Thymus (tissue), 11 donors: ENCODE data around the gene ABT1. TPM values are rescaled to one million over a fixed set of nuclear protein-coding genes. Genes with fewer than 3 reads are reported as not detected.

Experiments used
- DNase-seq, 9 donors: peaks; one replicate each; pipeline ENCODE4 v3.0.0-alpha.2; 2013; ENCODE audit warnings: low spot score in 9 of 9, low read depth in 6 of 9, missing footprints in 1 of 9
- H3K27ac ChIP-seq, 2 donors: one replicate each; pipeline ENCODE4 v1.5.1; 2013; ENCODE audit warnings: control low read depth in 1 of 2, low read depth in 1 of 2, low read length in 1 of 2, mild to moderate bottlenecking in 1 of 2, moderate library complexity in 1 of 2
- H3K27me3 ChIP-seq, 2 donors: one replicate each; pipeline ENCODE4 v1.5.1; 2013; ENCODE audit warnings: low read length in 1 of 2; ENCODE audit not compliant: control insufficient read depth in 2 of 2, insufficient read depth in 1 of 2
- H3K36me3 ChIP-seq, 2 donors: one replicate each; pipeline ENCODE4 v1.5.1; 2013; ENCODE audit warnings: low read length in 1 of 2, mild to moderate bottlenecking in 1 of 2, moderate library complexity in 1 of 2; ENCODE audit not compliant: control insufficient read depth in 2 of 2, insufficient read depth in 2 of 2
- H3K4me1 ChIP-seq, 2 donors: one replicate each; pipeline ENCODE4 v1.5.1; 2013; ENCODE audit warnings: low read length in 2 of 2; ENCODE audit not compliant: control insufficient read depth in 2 of 2, insufficient read depth in 2 of 2
- H3K4me3 ChIP-seq, 2 donors: one replicate each; pipeline ENCODE4 v1.5.1; 2013; ENCODE audit warnings: low read length in 2 of 2, control low read depth in 1 of 2, mild to moderate bottlenecking in 1 of 2
- H3K9me3 ChIP-seq, 2 donors: one replicate each; pipeline ENCODE4 v1.5.1; 2013; ENCODE audit warnings: low read length in 1 of 2, mild to moderate bottlenecking in 1 of 2; ENCODE audit not compliant: control insufficient read depth in 2 of 2, insufficient read depth in 1 of 2
- WGBS: extraction: QIAGEN DNeasy Blood & Tissue Kit; methylation state at CpG from one replicate; pipeline ENCODE4 v1.1.7; 2013; 5-methylcytosine and 5-hydroxymethylcytosine counted together
- polyA plus RNA-seq: library from polyadenylated mRNA; stranded (reverse); fragments of 200-250 nt; gene quantifications from one replicate; pipeline ENCODE4 v1.2.3, GENCODE V29; 2013
- total RNA-seq: library from RNA; stranded (reverse); fragments of 120-200 nt; gene quantifications from one replicate; pipeline ENCODE4 v1.2.4, GENCODE V29; 2013
- donor health status: healthy.

Gene ABT1
- total and polyA plus RNA-seq, 2 donors: 22.7 to 25.0 TPM

DNA sequence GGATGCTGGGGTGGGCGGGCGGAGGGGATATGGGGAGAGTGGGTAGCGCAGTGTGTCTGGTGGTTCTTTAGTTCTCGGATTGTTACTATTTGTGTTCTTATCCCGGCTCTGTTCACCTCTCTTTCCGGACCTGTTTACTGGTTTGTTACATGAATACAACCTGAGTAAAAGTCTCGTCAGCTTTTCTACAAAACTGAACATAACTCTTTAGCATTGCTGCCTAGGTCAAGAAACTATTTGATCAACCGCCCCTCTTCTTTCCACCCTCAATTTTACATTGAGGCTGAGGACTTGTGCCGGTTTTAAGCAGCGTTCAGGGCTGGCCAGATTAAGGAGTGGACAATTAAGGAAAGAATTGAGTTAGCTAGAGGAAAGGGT, 625 bp downstream of the ABT1 start:
- DNase-seq: no peak
- Histone ChIP-seq H3K9me3 (no peaks in the 10 kb centered on the region), H3K36me3 (peaks cover 10 to 22% of the 10 kb centered on the region in 2 donors), H3K4me3 (peak overlapping the region; percentile 70 to 92), H3K27ac (peak overlapping the region; percentile 88 to 92), H3K4me1 (peaks cover 4 to 17% of the 10 kb centered on the region in 2 donors), H3K27me3 (peaks cover 23 to 36% of the 10 kb centered on the region in 2 donors)
- WGBS: 7% methylated on average over 10 of the region's 10 CpGs

DNA sequence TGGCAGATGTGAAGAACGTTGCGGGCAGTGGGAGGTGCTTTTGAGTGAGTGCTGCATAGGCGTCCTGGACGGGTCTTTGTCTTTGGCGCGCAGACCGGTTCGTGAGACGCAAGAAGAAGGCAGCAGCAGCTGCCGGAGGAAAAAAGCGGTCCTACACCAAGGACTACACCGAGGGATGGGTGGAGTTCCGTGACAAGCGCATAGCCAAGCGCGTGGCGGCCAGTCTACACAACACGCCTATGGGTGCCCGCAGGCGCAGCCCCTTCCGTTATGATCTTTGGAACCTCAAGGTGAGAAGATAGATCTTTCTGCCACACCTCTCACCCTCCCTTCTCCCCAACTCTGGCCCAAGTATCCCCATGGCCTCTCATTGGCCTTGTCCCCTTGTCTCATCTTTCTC, 1.1 kb downstream of the ABT1 start:
- H3K4me3 ChIP-seq: peak overlapping the region; percentile 70 to 92
- no peaks in the 10 kb centered on the region for H3K9me3 ChIP-seq
- peaks cover 20 to 32% of the 10 kb centered on the region in 2 donors for H3K27me3 ChIP-seq
- H3K36me3 ChIP-seq: peaks cover 10 to 22% of the 10 kb centered on the region in 2 donors
- WGBS: 81% methylated on average over 21 of the region's 21 CpGs
- H3K4me1 ChIP-seq: peaks cover 4 to 17% of the 10 kb centered on the region in 2 donors
- no peak for DNase-seq
- H3K27ac ChIP-seq: no peak overlapping the region

- 97% methylated on average over 22 of the region's 22 CpGs for WGBS
- no peak overlapping the region for H3K4me3 ChIP-seq
- peaks cover 4 to 17% of the 10 kb centered on the region in 2 donors for H3K4me1 ChIP-seq
Measured at GRCh38 chr6:26598267-26598666, 1.5 kb downstream of the ABT1 start.

DNA sequence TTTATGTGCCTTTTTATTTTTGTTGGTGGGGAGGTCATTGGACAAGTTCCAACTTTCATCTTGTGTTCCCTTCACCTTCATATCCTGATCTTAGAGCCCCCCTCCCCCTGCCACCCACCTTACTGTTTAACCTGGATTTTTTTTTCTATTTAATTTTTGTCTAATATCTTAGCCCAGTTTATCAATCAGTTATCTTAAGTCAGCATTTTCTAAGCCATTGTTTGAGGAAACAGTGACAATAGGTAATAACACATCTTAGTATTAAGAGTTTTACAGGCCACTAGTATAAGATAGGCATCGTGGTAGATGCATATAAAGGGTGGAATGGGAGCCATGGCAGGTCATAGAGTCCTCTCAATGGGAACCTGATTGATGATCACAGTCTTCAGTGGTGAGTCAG, 2.4 kb downstream of the ABT1 start:
- Histone ChIP-seq H3K36me3 (peaks cover 10 to 22% of the 10 kb centered on the region in 2 donors), H3K9me3 (no peaks in the 10 kb centered on the region), H3K27me3 (peaks cover 13 to 19% of the 10 kb centered on the region in 2 donors), H3K4me1 (peaks cover 4 to 17% of the 10 kb centered on the region in 2 donors), H3K27ac (no peak overlapping the region), H3K4me3 (no peak overlapping the region)
- WGBS: 95% methylated on average over 1 of the region's 1 CpG
- DNase-seq: no peak

More at GRCh38 chr6:26598267-26598666, 1.5 kb downstream of the ABT1 start:
- DNase-seq: no peak
- H3K36me3 ChIP-seq: peaks cover 10 to 22% of the 10 kb centered on the region in 2 donors
- no peaks in the 10 kb centered on the region for H3K9me3 ChIP-seq
- H3K27me3 ChIP-seq: peaks cover 18 to 27% of the 10 kb centered on the region in 2 donors
- no peak overlapping the region for H3K27ac ChIP-seq

DNA sequence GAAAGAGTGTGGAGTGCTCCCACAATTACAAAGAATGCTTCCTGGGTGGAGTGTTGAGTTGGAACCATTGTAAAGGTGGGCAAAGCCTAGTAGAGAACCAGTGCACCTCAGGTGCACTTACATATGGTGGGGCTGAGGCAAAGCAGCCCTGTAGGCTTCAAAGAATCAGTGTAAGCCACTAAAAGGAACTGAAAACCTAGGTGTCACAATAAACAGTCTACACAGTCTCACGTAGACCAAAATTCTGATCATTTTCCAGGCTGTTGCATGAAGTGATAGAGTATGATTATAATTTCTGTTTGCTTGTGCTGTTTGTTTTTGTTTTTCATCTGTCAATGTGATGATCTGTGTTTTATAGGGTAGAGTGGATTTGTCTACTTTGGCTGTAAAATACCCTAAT, 2.8 kb downstream of the ABT1 start:
- 94% methylated on average over 1 of the region's 1 CpG for WGBS
- DNase-seq: no peak
- peaks cover 10 to 14% of the 10 kb centered on the region in 2 donors for H3K27me3 ChIP-seq
- no peak overlapping the region for H3K27ac ChIP-seq
- peaks cover 10 to 22% of the 10 kb centered on the region in 2 donors for H3K36me3 ChIP-seq
- no peaks in the 10 kb centered on the region for H3K9me3 ChIP-seq
- peaks cover 4 to 17% of the 10 kb centered on the region in 2 donors for H3K4me1 ChIP-seq
- no peak overlapping the region for H3K4me3 ChIP-seq

GRCh38 chr6:26600759-26601158, 4.0 kb downstream of the ABT1 start:
- Histone ChIP-seq H3K9me3 (no peaks in the 10 kb centered on the region), H3K27ac (no peak overlapping the region), H3K27me3 (peaks cover 0 to 2% of the 10 kb centered on the region in 2 donors), H3K36me3 (peaks cover 10 to 22% of the 10 kb centered on the region in 2 donors), H3K4me3 (no peak overlapping the region), H3K4me1 (peaks cover 4 to 14% of the 10 kb centered on the region in 2 donors)
- DNase-seq: no peak

DNA sequence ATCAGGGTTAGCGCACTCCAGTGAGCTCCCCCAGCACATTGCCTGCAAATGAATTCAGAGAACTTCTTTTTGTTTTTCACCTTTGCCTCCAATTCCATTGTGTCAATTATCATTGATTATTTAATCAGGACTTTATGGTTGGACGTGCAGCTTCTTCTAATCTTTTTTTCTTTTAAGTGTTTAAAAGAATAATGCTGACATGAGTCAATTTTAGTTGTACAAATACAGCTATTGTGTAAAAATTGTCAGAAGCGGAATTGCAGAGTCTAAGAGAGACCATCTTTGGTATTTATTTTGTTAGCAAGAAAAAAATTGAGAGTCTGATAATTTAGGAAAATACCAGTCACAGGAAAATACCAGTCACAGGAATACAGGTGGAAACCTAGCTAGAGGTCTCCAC, 5.5 kb downstream of the ABT1 start:
- Histone ChIP-seq H3K27ac (no peak overlapping the region), H3K4me3 (no peak overlapping the region), H3K9me3 (no peaks in the 10 kb centered on the region), H3K27me3 (no peaks in the 10 kb centered on the region), H3K4me1 (peaks cover 4 to 11% of the 10 kb centered on the region in 2 donors), H3K36me3 (peaks cover 10 to 22% of the 10 kb centered on the region in 2 donors)
- no peak for DNase-seq
- WGBS: 97% methylated on average over 3 of the region's 3 CpGs

DNA sequence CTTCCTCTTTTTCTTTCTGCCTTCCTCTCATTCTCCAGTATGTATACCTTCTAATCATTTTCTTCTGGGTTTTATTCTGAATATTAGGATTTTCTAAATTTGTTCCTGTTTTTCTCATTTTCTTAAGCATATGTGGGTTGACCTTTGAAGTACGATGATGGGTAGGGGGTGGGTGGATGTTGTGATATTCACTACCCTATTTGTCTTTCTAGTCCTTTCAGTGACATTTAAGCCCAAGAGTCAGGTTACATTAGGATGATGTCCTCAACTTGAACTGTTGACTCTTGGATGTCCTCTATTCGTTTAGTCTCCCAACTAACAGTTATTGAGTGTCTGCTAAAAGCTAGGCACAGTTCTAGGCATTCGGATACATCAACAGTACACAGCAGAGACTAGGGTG, 7.3 kb downstream of the ABT1 start:
- WGBS: 88% methylated on average over 3 of the region's 3 CpGs
- Histone ChIP-seq H3K9me3 (no peaks in the 10 kb centered on the region), H3K27ac (no peak overlapping the region), H3K4me1 (no peaks in the 10 kb centered on the region), H3K4me3 (no peak overlapping the region), H3K36me3 (peaks cover 0 to 8% of the 10 kb centered on the region in 2 donors), H3K27me3 (no peaks in the 10 kb centered on the region)
- no peak for DNase-seq

DNA sequence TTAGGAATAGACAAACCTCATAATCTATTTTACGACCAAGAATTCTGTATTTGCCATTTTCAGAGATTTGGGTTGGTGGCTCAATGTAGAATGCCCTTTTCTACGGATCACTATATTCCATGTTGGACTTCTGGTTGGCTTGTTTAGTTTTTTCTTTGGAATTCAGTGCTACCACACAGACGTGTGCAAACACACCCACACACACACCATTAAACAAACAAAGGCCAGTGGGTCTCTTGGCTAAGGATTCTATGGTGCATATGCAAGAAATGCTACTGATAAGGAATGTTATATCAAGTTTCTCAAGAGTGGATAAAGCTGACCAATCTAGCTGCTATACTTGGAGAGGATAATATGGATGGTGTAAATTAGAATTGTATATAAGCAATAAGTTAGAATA, 8.0 kb downstream of the ABT1 start:
- Histone ChIP-seq H3K36me3 (peaks cover 0 to under 1% of the 10 kb centered on the region in 2 donors), H3K27ac (no peak overlapping the region), H3K27me3 (peaks cover 0 to 4% of the 10 kb centered on the region in 2 donors), H3K9me3 (no peaks in the 10 kb centered on the region), H3K4me3 (no peak overlapping the region), H3K4me1 (no peaks in the 10 kb centered on the region)
- WGBS: 95% methylated on average over 3 of the region's 3 CpGs
- no peak for DNase-seq
